ENCODE measurements around the gene MVD. TPM values are rescaled to one million over a fixed set of nuclear protein-coding genes. Genes with fewer than 3 reads are reported as not detected.

The MVD gene
- 16.8 and 25.7 TPM in 2 replicates for total RNA-seq (2014; rRNA removed; shearing (Covaris generic); ENCODE audit: low replicate concordance)

DNA sequence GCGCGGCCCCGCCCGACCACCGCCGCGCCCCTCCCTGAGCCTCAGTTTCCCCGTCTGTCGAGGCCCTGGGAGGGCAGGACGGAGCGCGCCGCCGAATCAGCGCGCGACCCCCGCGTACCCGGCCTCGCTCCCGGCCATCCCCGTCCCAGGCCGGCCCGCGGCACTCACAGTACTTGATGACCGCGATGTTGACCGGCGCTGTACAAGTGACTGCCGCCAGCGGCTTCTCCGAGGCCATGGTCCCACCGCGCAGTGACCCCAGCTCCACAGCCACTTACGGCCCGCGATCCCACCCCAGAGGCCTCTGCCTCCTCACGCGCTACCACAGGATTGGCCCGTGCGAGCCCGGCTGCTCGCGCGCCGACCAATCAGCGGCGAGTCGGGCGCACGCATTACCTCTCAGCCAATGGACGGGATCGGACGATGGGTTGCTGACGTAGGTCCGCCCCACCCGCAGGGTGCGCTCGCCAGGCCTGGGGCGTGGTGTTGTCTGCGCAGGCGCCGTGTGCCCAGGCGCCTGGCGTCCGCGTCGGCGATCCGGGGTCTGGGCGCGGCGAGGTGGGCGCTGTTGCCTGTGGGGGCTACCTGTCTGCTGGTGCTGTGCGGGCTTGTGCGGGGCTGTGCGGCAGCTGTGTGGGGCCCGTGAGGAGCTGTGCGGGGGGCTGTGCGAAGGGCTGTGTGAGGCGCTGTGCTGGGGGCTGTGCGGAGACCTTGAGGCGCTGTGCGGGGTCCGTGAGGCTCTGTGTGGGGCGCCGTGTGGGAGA is at the start of gene MVD:
TSS of gene MVD (minus strand) at position 249 of the 764 bp plus-strand sequence. CDS start at position 238, 11 bp downstream.
- Histone ChIP-seq H3K36me3 (no peaks in the 10 kb centered on the region), H3K9me3 (no peaks in the 10 kb centered on the region)
- DNase-seq, result peak; percentile 93

DNA sequence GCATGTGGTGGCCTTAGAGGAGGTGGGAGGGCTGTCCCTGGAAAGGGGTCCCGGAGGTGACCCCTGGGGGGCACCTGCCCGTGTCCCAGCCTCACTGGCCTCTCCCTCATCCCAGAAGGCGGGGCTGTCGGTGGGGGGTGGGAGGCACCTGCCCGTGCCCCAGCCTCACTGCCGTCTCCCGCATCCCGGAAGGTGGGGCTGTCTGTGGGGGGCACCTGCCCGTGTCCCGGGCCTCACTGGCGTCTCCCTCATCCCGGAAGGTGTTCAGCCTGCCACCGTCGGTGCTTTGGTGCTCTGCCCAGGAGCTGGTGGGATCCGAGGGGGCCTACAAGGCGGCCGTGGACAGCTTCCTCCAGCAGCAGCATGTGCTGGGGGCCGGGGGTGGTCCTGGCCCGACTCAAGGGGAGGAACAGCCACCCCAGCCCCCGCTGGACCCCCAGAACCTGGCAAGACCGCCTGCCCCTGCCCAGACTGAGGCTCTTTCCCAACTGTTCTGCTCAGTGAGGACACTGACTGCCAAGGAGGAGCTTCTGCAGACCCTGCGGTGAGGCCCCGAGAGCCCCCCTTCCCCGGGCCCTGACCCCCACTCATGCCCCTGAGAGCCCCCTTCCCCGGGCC is 49.6 kb upstream of the MVD start:
- Histone ChIP-seq H3K36me3 (peaks cover 11% of the 10 kb centered on the region), H3K27me3 (no peaks in the 10 kb centered on the region), H3K4me3 (no peak overlapping the region), H3K9me3 (no peaks in the 10 kb centered on the region)
- DNase-seq, result no peak

More for the DNA sequence above, at the start of gene MVD:
- Histone ChIP-seq H3K27me3 (no peaks in the 10 kb centered on the region), H3K4me3 (peak within 1 kb of the TSS; percentile 85)

- DNase-seq, result no peak
- Histone ChIP-seq H3K36me3 (peaks cover 11% of the 10 kb centered on the region), H3K4me3 (no peak overlapping the region), H3K27me3 (no peaks in the 10 kb centered on the region), H3K9me3 (no peaks in the 10 kb centered on the region)
These were observed 49.0 kb upstream of the MVD start for GRCh38 chr16:88711750-88712340.

GRCh38 chr16:88710556-88710955 is 47.7 kb upstream of the MVD start:
- Histone ChIP-seq H3K9me3 (no peaks in the 10 kb centered on the region), H3K27me3 (no peaks in the 10 kb centered on the region), H3K36me3 (peaks cover 7% of the 10 kb centered on the region), H3K4me3 (no peak overlapping the region)
- no peak for DNase-seq

DNA sequence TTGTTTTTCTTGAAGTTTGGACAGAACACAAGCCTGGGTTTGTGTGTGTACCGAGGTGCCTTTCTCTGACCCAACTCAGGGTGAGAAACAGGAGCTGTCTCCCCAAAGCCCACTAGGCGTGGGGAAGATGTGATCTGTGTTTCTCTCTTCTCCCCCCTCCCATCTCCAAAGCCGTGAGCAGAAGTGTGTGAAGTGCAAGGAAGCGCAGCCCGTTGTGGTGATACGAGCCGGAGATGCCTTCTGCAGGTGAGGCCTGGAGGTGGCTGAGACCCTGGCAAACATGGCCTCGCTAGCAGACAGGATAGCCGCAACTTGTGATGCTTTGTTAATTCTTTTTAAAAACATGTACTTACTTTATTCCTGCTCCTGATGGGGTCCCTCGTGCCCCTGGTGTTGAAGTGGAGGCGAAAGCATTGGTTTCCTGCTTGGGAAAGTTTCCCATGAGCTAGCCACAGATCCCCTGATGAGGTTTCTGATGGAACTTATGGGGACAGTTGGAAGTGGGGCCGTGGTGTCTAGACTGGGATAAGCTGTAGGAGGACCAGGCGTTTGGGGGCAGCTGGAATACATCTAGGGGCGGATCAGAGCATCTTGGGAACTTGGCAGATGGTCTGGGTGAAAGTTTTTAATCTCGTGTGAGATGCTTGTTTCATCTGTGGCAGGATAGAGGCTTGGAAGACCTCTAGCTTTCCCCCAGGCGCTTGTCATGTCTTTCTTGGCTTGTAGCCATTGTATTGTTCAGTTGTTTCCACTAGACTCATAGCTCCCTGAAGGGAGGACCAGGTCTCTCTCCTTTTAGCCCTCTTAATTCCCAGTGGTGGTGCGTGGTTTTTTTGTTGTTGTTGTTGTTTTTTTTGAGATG is 44.3 kb upstream of the MVD start:
- H3K27me3 ChIP-seq, result no peaks in the 10 kb centered on the region
- DNase-seq, result no peak
- H3K36me3 ChIP-seq, result no peaks in the 10 kb centered on the region
- H3K9me3 ChIP-seq, result no peaks in the 10 kb centered on the region
- peak overlapping the region; percentile 66 for H3K4me3 ChIP-seq

DNA sequence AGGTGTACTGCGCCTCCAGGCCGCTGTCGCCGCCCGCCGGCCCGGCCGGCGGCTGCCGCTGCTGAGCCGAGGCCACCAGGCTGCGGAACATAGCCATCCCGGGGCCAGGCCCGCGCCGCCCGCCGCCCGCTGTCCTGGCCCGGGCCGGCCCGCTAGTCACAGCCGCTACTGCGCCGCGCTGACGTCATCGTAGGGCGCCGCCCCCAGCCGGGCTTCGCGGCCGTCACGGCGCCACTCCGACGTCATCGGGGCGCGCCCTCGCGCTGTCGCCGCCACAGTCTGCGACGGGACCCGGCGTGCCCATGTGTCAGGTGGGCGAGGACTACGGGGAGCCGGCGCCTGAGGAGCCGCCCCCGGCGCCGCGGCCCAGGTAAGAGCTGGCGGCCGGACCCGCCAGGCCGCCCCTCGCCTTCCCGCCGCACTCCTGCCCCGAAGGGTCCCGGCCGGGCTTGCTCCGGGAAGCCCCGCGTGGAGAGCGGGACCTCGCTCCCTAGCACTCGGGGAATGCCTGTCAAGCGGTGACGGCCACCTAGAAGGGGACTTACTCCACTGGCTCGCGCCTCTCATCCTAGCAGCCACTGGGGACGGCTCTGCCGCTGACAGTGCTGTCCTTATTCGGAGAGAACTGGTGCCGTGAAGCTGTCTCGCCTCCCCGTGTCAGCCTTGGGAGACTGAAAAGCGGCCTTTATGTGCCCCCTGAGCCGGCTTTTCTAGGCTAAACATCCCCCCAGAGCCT is 43.5 kb upstream of the MVD start, which contains the start of the genes CTU2 and RNF166:
TSS of gene CTU2 (plus strand) at position 275 of the 736 bp plus-strand sequence. CDS start at position 303, 28 bp downstream.
TSS of gene RNF166 (minus strand) at position 180 of the 736 bp plus-strand sequence. CDS start at position 97, 83 bp downstream.
- Histone ChIP-seq H3K4me3 (peak within 1 kb of the TSS; percentile 66), H3K27me3 (no peaks in the 10 kb centered on the region), H3K36me3 (no peaks in the 10 kb centered on the region), H3K9me3 (no peaks in the 10 kb centered on the region)
- peak; percentile 86 for DNase-seq

GRCh38 chr16:88705801-88706228 is 42.9 kb upstream of the MVD start:
- peak overlapping the region; percentile 66 for H3K4me3 ChIP-seq
- H3K36me3 ChIP-seq, result no peaks in the 10 kb centered on the region
- no peak for DNase-seq

GRCh38 chr16:88705076-88705684 is 42.3 kb upstream of the MVD start:
- no peaks in the 10 kb centered on the region for H3K27me3 ChIP-seq
- no peaks in the 10 kb centered on the region for H3K36me3 ChIP-seq
- no peak for DNase-seq
- peak overlapping the region; percentile 66 for H3K4me3 ChIP-seq
- H3K9me3 ChIP-seq, result no peaks in the 10 kb centered on the region

More at GRCh38 chr16:88705801-88706228, 42.9 kb upstream of the MVD start:
- Histone ChIP-seq H3K27me3 (no peaks in the 10 kb centered on the region), H3K9me3 (no peaks in the 10 kb centered on the region)

DNA sequence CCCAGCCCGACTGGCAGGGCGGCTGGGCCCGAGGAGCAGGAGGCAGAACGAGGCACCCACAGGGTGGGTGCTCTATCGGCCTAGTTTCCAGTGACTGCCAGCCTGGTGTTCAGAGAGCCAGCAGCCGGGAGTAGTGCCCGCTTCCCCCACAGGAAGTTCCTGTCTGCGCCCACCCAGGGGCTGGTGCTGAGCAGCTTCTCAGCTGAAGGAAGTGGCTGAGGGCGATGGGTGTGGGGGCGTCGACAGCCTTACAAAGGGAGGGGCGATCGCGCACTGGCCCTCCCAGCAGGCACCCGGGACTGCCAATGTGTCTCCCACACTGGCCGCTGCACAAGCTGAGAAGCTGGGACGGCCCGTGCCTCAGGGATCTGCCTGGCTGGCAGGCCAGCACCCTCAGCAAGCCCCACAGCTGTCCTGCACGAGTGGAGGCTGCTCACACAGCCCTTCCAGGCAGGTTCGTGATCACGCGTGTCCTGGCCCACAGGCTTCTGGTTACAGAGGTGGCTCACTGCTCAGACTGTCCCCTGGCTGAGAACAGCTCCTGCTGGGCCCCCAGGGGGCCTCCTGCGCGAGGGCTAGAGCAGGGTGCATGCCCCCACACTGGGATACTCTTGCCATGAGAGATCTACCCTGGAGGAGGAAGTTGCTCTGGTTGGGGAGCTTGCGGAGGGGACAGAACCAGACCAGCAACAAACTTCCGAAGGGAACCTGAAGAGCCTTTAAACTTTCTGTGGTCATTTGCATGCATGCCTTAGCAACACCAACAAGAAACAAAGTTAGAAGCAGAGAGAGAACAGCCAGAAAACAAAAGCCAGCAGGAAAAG is 40.8 kb upstream of the MVD start:
- H3K27me3 ChIP-seq, result no peaks in the 10 kb centered on the region
- no peaks in the 10 kb centered on the region for H3K36me3 ChIP-seq
- no peaks in the 10 kb centered on the region for H3K9me3 ChIP-seq
- no peak overlapping the region for H3K4me3 ChIP-seq
- no peak for DNase-seq

- no peaks in the 10 kb centered on the region for H3K27me3 ChIP-seq
- no peak for DNase-seq
- H3K4me3 ChIP-seq, result no peak overlapping the region
- no peaks in the 10 kb centered on the region for H3K9me3 ChIP-seq
- H3K36me3 ChIP-seq, result no peaks in the 10 kb centered on the region
These were observed 39.7 kb upstream of the MVD start for GRCh38 chr16:88702371-88703210.

- no peaks in the 10 kb centered on the region for H3K9me3 ChIP-seq
- no peak overlapping the region for H3K4me3 ChIP-seq
- no peaks in the 10 kb centered on the region for H3K27me3 ChIP-seq
- no peak for DNase-seq
- H3K36me3 ChIP-seq, result no peaks in the 10 kb centered on the region
These were observed 38.9 kb upstream of the MVD start for GRCh38 chr16:88701581-88702370.

DNA sequence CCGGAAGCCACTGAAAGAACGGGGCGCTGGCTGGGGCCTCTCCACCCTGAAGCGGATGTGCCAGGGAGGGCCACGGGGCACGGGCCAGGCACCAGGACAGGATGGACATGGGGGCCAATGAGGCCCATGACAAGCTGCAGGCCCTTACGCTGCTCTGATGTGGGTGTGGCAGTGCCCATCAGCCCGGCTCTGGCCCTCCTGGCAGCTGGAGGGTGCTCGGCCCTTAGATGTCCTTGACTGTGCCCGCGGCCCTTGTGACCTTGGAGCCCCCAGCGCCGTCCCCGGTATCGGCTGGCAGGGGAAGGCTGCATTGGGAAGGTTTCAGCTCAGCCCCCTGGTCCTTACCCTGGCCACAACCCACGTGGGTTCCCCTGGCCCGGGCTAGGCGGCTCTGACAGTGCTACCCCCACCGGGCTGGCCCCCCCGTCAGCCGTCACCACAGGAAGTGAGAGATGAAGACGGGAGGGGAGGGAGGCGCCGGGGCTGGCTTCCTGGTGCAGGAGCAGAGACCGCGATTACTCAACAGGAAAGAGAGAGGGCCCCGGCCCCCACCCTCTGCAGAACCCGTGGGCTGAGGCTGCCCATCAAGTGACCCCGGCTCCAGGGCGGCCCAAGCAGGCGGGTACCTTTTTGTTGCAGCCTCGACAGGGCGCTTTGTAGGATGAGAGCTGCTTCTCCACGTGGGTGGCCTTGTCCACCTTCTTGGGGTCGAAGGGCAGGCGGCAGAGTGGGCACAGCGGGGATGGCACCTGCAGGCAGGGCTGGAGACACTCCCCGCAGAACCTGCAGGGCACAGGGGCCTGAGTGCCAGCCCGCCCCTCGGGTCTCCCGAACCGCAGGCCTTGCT is 38.0 kb upstream of the MVD start:
- H3K36me3 ChIP-seq, result no peaks in the 10 kb centered on the region
- no peak for DNase-seq
- H3K9me3 ChIP-seq, result no peaks in the 10 kb centered on the region
- H3K4me3 ChIP-seq, result no peak overlapping the region
- no peaks in the 10 kb centered on the region for H3K27me3 ChIP-seq

DNA sequence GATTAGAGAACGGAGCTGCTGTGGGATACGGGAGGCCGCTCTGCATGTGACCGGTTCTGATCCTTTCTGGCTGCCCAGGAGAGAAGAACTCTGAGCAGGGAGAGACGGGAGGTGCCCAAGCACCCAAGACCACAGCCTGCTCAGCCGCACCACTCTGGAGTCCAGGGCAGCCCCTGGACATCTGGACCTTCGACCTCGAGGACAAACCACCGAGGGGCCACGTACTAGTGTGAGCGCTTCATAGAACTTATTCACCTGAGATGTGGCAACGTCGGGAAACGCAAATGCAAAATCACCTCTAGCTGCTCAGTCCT is 37.4 kb upstream of the MVD start:
- Histone ChIP-seq H3K4me3 (no peak overlapping the region), H3K27me3 (no peaks in the 10 kb centered on the region), H3K9me3 (no peaks in the 10 kb centered on the region), H3K36me3 (no peaks in the 10 kb centered on the region)
- DNase-seq, result no peak

Measured in MG63 (cell line).